CMK (cell line): ENCODE results near the gene L3MBTL1.

Experiments used
- DNase-seq: peaks from one replicate; pipeline ENCODE4 v3.0.0-alpha.2; 2010; ENCODE audit warnings: low read depth

Gene L3MBTL1

GRCh38 chr20:43590036-43590391 lies 82.5 kb downstream of the L3MBTL1 start:
- no peak for DNase-seq

- peak; percentile 40 for DNase-seq
Measured at GRCh38 chr20:43590392-43591303, 83.2 kb downstream of the L3MBTL1 start, which contains the start of gene IFT52. TSS of gene IFT52 (plus strand) at chr20:43590937. CDS start at chr20:43594699, 3,762 bp downstream.
